ENCODE measurements around the gene ZNF646.

GRCh38 chr16:31067342-31067741 is 6.9 kb upstream of the ZNF646 start:
- TF ChIP-seq CTCF (conservative IDR thresholded peaks at IDR 0.05) (no peak), ZFX (IDR thresholded peaks at IDR 0.05) (no peak)
